Measurements from ENCODE around the gene PRR3. TPM values are rescaled to one million over a fixed set of nuclear protein-coding genes. Genes with fewer than 3 reads are reported as not detected.
A peak's percentile ranks its signal among the peaks of the same experiment; 100 is the strongest.

PRR3 gene
- total and polyA plus RNA-seq, 2 of the 13 experiments (the other 11 are each of a cell fraction or from before 2014, with no cell fraction given), result 14.6 to 21.2 TPM

DNA sequence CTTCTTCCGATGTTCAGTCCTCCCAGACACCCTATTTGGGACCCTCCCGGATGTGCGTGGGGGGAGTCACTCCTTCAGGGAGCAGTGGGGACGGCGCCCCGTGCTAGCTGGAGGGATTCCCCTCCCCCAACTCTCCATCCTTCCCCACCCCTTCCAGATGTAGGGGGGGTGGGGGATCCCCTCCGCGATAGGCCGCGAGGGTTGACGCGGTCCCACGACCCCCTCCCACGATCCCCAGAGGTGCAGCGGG, 1.4 kb upstream of the PRR3 start:
- WGBS (ENCODE audit: low lambda C conversion rate), result 3% methylated on average over 15 of the region's 15 CpGs
- TF ChIP-seq ZNF75D (CRISPR knock-in tag; IDR thresholded peaks at IDR 0.05; ENCODE audit: borderline replicate concordance) (no peak), ZSCAN25 (CRISPR knock-in tag; IDR thresholded peaks at IDR 0.05) (no peak), ZBTB7B (CRISPR knock-in tag; IDR thresholded peaks at IDR 0.05) (no peak), MED8 (CRISPR knock-in tag; IDR thresholded peaks at IDR 0.05; ENCODE audit: insufficient replicate concordance) (no peak), FOXK1 (CRISPR knock-in tag; IDR thresholded peaks at IDR 0.05; ENCODE audit: borderline replicate concordance, low read depth) (0 out of 2 replicates have a peak, but pooled peaks have one; percentile 5), ATF6 (CRISPR knock-in tag; conservative IDR thresholded peaks at IDR 0.05) (0 out of 2 replicates have a peak, but pooled peaks have one; percentile 16), ZNF713 (CRISPR knock-in tag; IDR thresholded peaks at IDR 0.05) (0 out of 2 replicates have a peak, but pooled peaks have one; percentile 50), AGO2 (optimal IDR thresholded peaks at IDR 0.05; ENCODE audit: low read depth, low read length) (peak; percentile 56), ZNF670 (CRISPR knock-in tag; IDR thresholded peaks at IDR 0.05; ENCODE audit: borderline replicate concordance) (no peak), ZBTB8A (CRISPR knock-in tag; IDR thresholded peaks at IDR 0.05; ENCODE audit: borderline replicate concordance, low read depth) (0 out of 2 replicates have a peak, but pooled peaks have one; percentile 62), ZNF619 (CRISPR knock-in tag; IDR thresholded peaks at IDR 0.05) (0 out of 2 replicates have a peak, but pooled peaks have one; percentile 27), ZNF589 (CRISPR knock-in tag; conservative IDR thresholded peaks at IDR 0.05) (0 out of 2 replicates have a peak, but pooled peaks have one; percentile 7), TARDBP (CRISPR knock-in tag; IDR thresholded peaks at IDR 0.05) (no peak), ZNF546 (CRISPR knock-in tag; conservative IDR thresholded peaks at IDR 0.05) (0 out of 2 replicates have a peak, but pooled peaks have one; percentile 80), ZSCAN22 (CRISPR knock-in tag; IDR thresholded peaks at IDR 0.05) (peak; percentile 67; the same call in 1 of the 2 replicates)
- TF ChIP-seq, protein P1, sequence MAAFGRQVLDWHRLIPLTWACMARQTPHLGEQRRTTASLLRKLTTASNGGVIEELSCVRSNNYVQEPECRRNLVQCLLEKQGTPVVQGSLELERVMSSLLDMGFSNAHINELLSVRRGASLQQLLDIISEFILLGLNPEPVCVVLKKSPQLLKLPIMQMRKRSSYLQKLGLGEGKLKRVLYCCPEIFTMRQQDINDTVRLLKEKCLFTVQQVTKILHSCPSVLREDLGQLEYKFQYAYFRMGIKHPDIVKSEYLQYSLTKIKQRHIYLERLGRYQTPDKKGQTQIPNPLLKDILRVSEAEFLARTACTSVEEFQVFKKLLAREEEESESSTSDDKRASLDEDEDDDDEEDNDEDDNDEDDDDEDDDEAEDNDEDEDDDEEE (CRISPR knock-in tag; IDR thresholded peaks at IDR 0.05), result 0 out of 2 replicates have a peak, but pooled peaks have one; percentile 84
- TF ChIP-seq, protein P2, sequence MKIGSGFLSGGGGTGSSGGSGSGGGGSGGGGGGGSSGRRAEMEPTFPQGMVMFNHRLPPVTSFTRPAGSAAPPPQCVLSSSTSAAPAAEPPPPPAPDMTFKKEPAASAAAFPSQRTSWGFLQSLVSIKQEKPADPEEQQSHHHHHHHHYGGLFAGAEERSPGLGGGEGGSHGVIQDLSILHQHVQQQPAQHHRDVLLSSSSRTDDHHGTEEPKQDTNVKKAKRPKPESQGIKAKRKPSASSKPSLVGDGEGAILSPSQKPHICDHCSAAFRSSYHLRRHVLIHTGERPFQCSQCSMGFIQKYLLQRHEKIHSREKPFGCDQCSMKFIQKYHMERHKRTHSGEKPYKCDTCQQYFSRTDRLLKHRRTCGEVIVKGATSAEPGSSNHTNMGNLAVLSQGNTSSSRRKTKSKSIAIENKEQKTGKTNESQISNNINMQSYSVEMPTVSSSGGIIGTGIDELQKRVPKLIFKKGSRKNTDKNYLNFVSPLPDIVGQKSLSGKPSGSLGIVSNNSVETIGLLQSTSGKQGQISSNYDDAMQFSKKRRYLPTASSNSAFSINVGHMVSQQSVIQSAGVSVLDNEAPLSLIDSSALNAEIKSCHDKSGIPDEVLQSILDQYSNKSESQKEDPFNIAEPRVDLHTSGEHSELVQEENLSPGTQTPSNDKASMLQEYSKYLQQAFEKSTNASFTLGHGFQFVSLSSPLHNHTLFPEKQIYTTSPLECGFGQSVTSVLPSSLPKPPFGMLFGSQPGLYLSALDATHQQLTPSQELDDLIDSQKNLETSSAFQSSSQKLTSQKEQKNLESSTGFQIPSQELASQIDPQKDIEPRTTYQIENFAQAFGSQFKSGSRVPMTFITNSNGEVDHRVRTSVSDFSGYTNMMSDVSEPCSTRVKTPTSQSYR (CRISPR knock-in tag; IDR thresholded peaks at IDR 0.05; ENCODE audit: borderline replicate concordance), result peak; percentile 79
- TF ChIP-seq, protein P3, sequence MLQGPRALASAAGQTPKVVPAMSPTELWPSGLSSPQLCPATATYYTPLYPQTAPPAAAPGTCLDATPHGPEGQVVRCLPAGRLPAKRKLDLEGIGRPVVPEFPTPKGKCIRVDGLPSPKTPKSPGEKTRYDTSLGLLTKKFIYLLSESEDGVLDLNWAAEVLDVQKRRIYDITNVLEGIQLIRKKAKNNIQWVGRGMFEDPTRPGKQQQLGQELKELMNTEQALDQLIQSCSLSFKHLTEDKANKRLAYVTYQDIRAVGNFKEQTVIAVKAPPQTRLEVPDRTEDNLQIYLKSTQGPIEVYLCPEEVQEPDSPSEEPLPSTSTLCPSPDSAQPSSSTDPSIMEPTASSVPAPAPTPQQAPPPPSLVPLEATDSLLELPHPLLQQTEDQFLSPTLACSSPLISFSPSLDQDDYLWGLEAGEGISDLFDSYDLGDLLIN (CRISPR knock-in tag; IDR thresholded peaks at IDR 0.05; ENCODE audit: borderline replicate concordance), result 0 out of 2 replicates have a peak, but pooled peaks have one; percentile 9

More for the DNA sequence above, 1.4 kb upstream of the PRR3 start:
- intact Hi-C loops (cut with micrococcal nuclease; ENCODE audit: unreplicated experiment) (loop anchor here (2.0 kb wide), 1 partner anchor 161 kb away; the partner anchor contains the start of gene MDC1), in situ Hi-C loops (cut with HindIII; ENCODE audit: extremely low pct_ligation_motif_present, low pct_unique_long_range_greater_than_20kb) (no loop called here)
- Histone ChIP-seq H3K79me2 (ENCODE audit: insufficient read depth, low read length) (peaks cover 27% of the 10 kb centered on the region), H2AFZ (ENCODE audit: low read length) (no peak overlapping the region), H3K36me3 (replicated peaks in 1 of 2; ENCODE audit: control insufficient read depth in 1 of 2, insufficient read depth in 2 of 2, low read length in 2 of 2) (peaks cover 16 to 38% of the 10 kb centered on the region in 2 experiments), H3K27me3 (ENCODE audit: control insufficient read depth in 1 of 2, insufficient read depth in 2 of 2, low read length in 2 of 2) (no peaks in the 10 kb centered on the region; a peak in 1 of 5 replicates), H3K4me1 (ENCODE audit: insufficient read depth, low read length) (peaks cover 26% of the 10 kb centered on the region), H3K9ac (ENCODE audit: insufficient read depth, low read depth, low read length) (peak overlapping the region; percentile 85), H3K27ac (ENCODE audit: extremely low read length, insufficient read depth, low read length) (peak overlapping the region; percentile 94), H3K4me3 (replicated peaks in 1 of 3; ENCODE audit: insufficient read depth in 1 of 3, low read depth in 2 of 3, low read length in 3 of 3) (peak overlapping the region; percentile 87 to 93 (median 90)), H3K4me2 (ENCODE audit: low read depth, low read length) (peak overlapping the region; percentile 92), H3K9me3 (ENCODE audit: low read length) (no peaks in the 10 kb centered on the region), H4K20me1 (ENCODE audit: insufficient read depth, low read length) (peaks cover 11% of the 10 kb centered on the region)
- ChIA-PET CTCF (ENCODE audit: low intra/inter-chr PET ratio, low total read pairs) (no interaction called here), POLR2A (interaction anchor here (1.5 to 4.3 kb wide), 8 partner anchors 10 to 74 kb away, joined by 3 to 74 read pairs (median 11); partner anchors contain the start of gene ABCF1)
- BruUV-seq (replicated peaks), result no TSS peak
- no peak for FAIRE-seq
- ATAC-seq, result no peak
- no peak for DNase-seq (ENCODE audit: low spot score)
